H1 (cell line): Measurements from ENCODE around the gene OTUD6A. TPM values are rescaled to one million over a fixed set of nuclear protein-coding genes. Genes with fewer than 3 reads are reported as not detected.
A peak's percentile ranks its signal among the peaks of the same experiment; 100 is the strongest.

Experiments used
- CTCF ChIA-PET: fragments of 300-600 bp; sonication (Branson Sonifier 250); formaldehyde crosslinking; loops from one replicate; lab custom pipeline; 2021; ENCODE audit not compliant: partially characterized antibody; lab: Charles Lee
- POLR2A ChIA-PET: fragments of 300-600 bp; sonication (Branson Sonifier 250); formaldehyde crosslinking; loops from one replicate; lab custom pipeline; 2021; ENCODE audit warnings: inconsistent platforms; ENCODE audit not compliant: partially characterized antibody; lab: Charles Lee
- DNase-seq, 2 experiments: peaks; one replicate each; pipeline versions ENCODE4 v3.0.0 to v3.0.0-alpha.2; 2010 to 2022; ENCODE audit warnings: low spot score in 2 of 2, low read depth in 1 of 2, mixed read lengths in 1 of 2
- FAIRE-seq: peaks from 2 replicates; lab custom pipeline; 2011; peaks lifted over from hg19 to GRCh38; lab: Jason Lieb, UNC
- H2AFZ ChIP-seq: 2 replicates; pipeline ENCODE4 v1.8.1; 2012; ENCODE audit warnings: low read length, inconsistent platforms
- H2AK5ac ChIP-seq: 2 replicates; pipeline ENCODE4 v1.6.1; 2013; ENCODE audit warnings: low read depth, low read length
- H2BK120ac ChIP-seq: replicated peaks from 2 replicates; pipeline ENCODE3; 2013; ENCODE audit warnings: low read depth, low read length, inconsistent platforms
- H2BK12ac ChIP-seq: 2 replicates; pipeline ENCODE4 v1.6.1; 2013; ENCODE audit warnings: low read depth, low read length
- H2BK15ac ChIP-seq: 2 replicates; pipeline ENCODE4 v1.6.1; 2013; ENCODE audit warnings: low read length
- H2BK20ac ChIP-seq: 2 replicates; pipeline ENCODE4 v1.6.1; 2013; ENCODE audit warnings: low read length
- H2BK5ac ChIP-seq: 2 replicates; pipeline ENCODE4 v1.6.1; 2013; ENCODE audit warnings: low read depth, low read length
- H3K14ac ChIP-seq: 2 replicates; pipeline ENCODE4 v1.6.1; 2013; ENCODE audit warnings: inconsistent platforms; ENCODE audit not compliant: insufficient read length
- H3K18ac ChIP-seq: 2 replicates; pipeline ENCODE4 v1.6.1; 2013; ENCODE audit warnings: low read length; ENCODE audit errors: extremely low read depth
- H3K23ac ChIP-seq: 2 replicates; pipeline ENCODE4 v1.6.1; 2013; ENCODE audit warnings: inconsistent platforms; ENCODE audit not compliant: insufficient read length
- H3K23me2 ChIP-seq: 2 replicates; pipeline ENCODE4 v1.6.1; 2013; ENCODE audit warnings: low read depth, low read length
- H3K27ac ChIP-seq: 2 replicates; pipeline ENCODE4 v1.6.1; 2011; ENCODE audit warnings: low read depth, low read length, inconsistent platforms
- H3K27me3 ChIP-seq, 4 experiments: replicated peaks in 1 of 4; 1 replicate in 1 of 4; 2 replicates in 3 of 4; pipeline versions ENCODE4 v1.6.1 to v1.8.1; 2011 to 2013; ENCODE audit warnings: low read length in 3 of 4, mild to moderate bottlenecking in 3 of 4, inconsistent platforms in 2 of 4, mixed read lengths in 2 of 4, moderate library complexity in 1 of 4; ENCODE audit not compliant: control insufficient read depth in 3 of 4, insufficient read depth in 3 of 4; ENCODE audit errors: extremely low read depth in 1 of 4
- H3K36me3 ChIP-seq, 4 experiments: 2 replicates each; pipeline versions ENCODE4 v1.6.1 to v1.8.1; 2011 to 2013; ENCODE audit warnings: mild to moderate bottlenecking in 4 of 4, low read length in 3 of 4, moderate library complexity in 2 of 4, control low read depth in 1 of 4, inconsistent platforms in 1 of 4; ENCODE audit not compliant: insufficient read depth in 4 of 4, control insufficient read depth in 2 of 4
- H3K4ac ChIP-seq: replicated peaks from 2 replicates; pipeline ENCODE3; 2013; ENCODE audit warnings: low read length, low read depth, mixed read lengths, inconsistent platforms; ENCODE audit not compliant: insufficient read length
- H3K4me1 ChIP-seq, 4 experiments: replicated peaks in 1 of 4; 1 replicate in 1 of 4; 2 replicates in 3 of 4; pipeline versions ENCODE4 v1.6.1 to v1.8.1; 2011 to 2013; ENCODE audit warnings: low read length in 3 of 4, inconsistent platforms in 2 of 4, mixed read lengths in 1 of 4; ENCODE audit not compliant: insufficient read depth in 4 of 4, control insufficient read depth in 3 of 4
- H3K4me2 ChIP-seq, 2 experiments: 2 replicates each; pipeline versions ENCODE4 v1.6.1 to v1.8.1; 2011 to 2013; ENCODE audit warnings: low read depth in 2 of 2, low read length in 2 of 2, control low read depth in 1 of 2, inconsistent platforms in 1 of 2, mild to moderate bottlenecking in 1 of 2; ENCODE audit not compliant: insufficient read depth in 1 of 2
- H3K4me3 ChIP-seq, 4 experiments: fragments of 200-600, 300-600 bp in 1 of 4; sonication (generic), shearing (Covaris generic), sonication (Bioruptor Twin) in 1 of 4; 2 replicates each; pipeline versions ENCODE4 v1.5.1 to v1.8.1; 2011 to 2016; ENCODE audit warnings: low read length in 4 of 4, low read depth in 3 of 4, control low read depth in 2 of 4, inconsistent platforms in 2 of 4, mild to moderate bottlenecking in 2 of 4, mixed read lengths in 1 of 4, moderate library complexity in 1 of 4; ENCODE audit not compliant: insufficient read depth in 2 of 4; ENCODE audit errors: extremely low read depth in 1 of 4
- H3K56ac ChIP-seq: replicated peaks from 2 replicates; pipeline ENCODE3; 2013; ENCODE audit warnings: low read depth, mild to moderate bottlenecking, mixed read lengths, low read length, inconsistent platforms; ENCODE audit not compliant: insufficient read length
- H3K79me1 ChIP-seq: 2 replicates; pipeline ENCODE4 v1.6.1; 2013; ENCODE audit warnings: low read depth, low read length, control low read depth
- H3K79me2 ChIP-seq, 2 experiments: 2 replicates each; pipeline versions ENCODE4 v1.6.1 to v1.8.1; 2012 to 2013; ENCODE audit warnings: low read length in 2 of 2, mild to moderate bottlenecking in 2 of 2, inconsistent platforms in 1 of 2; ENCODE audit not compliant: insufficient read depth in 2 of 2, control insufficient read depth in 1 of 2
- H3K9ac ChIP-seq, 4 experiments: replicated peaks in 1 of 4; 1 replicate in 1 of 4; 2 replicates in 3 of 4; pipeline versions ENCODE4 v1.6.1 to v1.8.1; 2011 to 2013; ENCODE audit warnings: low read depth in 3 of 4, low read length in 3 of 4, control low read depth in 2 of 4, mild to moderate bottlenecking in 2 of 4, moderate library complexity in 2 of 4, inconsistent platforms in 1 of 4; ENCODE audit errors: extremely low read depth in 1 of 4
- H3K9me3 ChIP-seq, 2 experiments: 2 replicates each; pipeline versions ENCODE4 v1.6.1 to v1.8.1; 2012 to 2013; ENCODE audit warnings: mild to moderate bottlenecking in 2 of 2, moderate library complexity in 2 of 2, control low read depth in 1 of 2, inconsistent platforms in 1 of 2, low read depth in 1 of 2, low read length in 1 of 2, mixed read lengths in 1 of 2; ENCODE audit not compliant: insufficient read depth in 2 of 2
- H4K20me1 ChIP-seq, 2 experiments: replicated peaks in 1 of 2; 2 replicates each; pipeline versions ENCODE3 to v1.8.1; 2011 to 2013; ENCODE audit warnings: inconsistent platforms in 2 of 2, low read length in 2 of 2, mild to moderate bottlenecking in 1 of 2; ENCODE audit not compliant: insufficient read depth in 2 of 2, control insufficient read depth in 1 of 2
- H4K5ac ChIP-seq: 2 replicates; pipeline ENCODE4 v1.6.1; 2013; ENCODE audit warnings: low read length, low read depth, mixed read lengths, inconsistent platforms; ENCODE audit not compliant: insufficient read length
- H4K8ac ChIP-seq: 2 replicates; pipeline ENCODE4 v1.8.0; 2013; ENCODE audit warnings: mild to moderate bottlenecking, moderate library complexity, low read length, inconsistent platforms; ENCODE audit not compliant: insufficient read depth; ENCODE audit errors: extremely low read depth
- H4K91ac ChIP-seq: replicated peaks from 2 replicates; pipeline ENCODE3; 2013; ENCODE audit warnings: low read length, mixed read lengths, inconsistent platforms; ENCODE audit not compliant: insufficient read length
- CTBP2 ChIP-seq: IDR thresholded peaks from 2 replicates; pipeline ENCODE4 v1.7.0; 2011; ENCODE audit warnings: borderline replicate concordance, mild to moderate bottlenecking, moderate library complexity, mixed read lengths, low read length; ENCODE audit not compliant: insufficient read depth, insufficient read length
- CTCF ChIP-seq, 3 experiments: IDR thresholded peaks; 1 replicate in 2 of 3; 2 replicates in 1 of 3; pipeline versions ENCODE4 v1.5.1 to v1.6.1; 2011; ENCODE audit warnings: low read length in 3 of 3, mild to moderate bottlenecking in 3 of 3, inconsistent platforms in 2 of 3, low read depth in 1 of 3, moderate library complexity in 1 of 3; ENCODE audit not compliant: insufficient read depth in 1 of 3; ENCODE audit errors: control extremely low read depth in 1 of 3
- E2F6 ChIP-seq: IDR thresholded peaks from 2 replicates; pipeline ENCODE4 v1.6.1; 2012; ENCODE audit warnings: inconsistent platforms
- POU5F1 ChIP-seq: IDR thresholded peaks from 2 replicates; pipeline ENCODE4 v1.6.1; 2011; ENCODE audit warnings: low read depth, mild to moderate bottlenecking, low read length, moderate library complexity
- RAD21 ChIP-seq, 2 experiments: IDR thresholded peaks in 1 of 2; conservative IDR thresholded peaks in 1 of 2; 2 replicates each; pipeline ENCODE4 v1.6.1; 2011; ENCODE audit warnings: low read depth in 2 of 2, low read length in 2 of 2, improper control_type of control experiment in 1 of 2, inconsistent platforms in 1 of 2, mild to moderate bottlenecking in 1 of 2, moderate library complexity in 1 of 2
- TBP ChIP-seq: IDR thresholded peaks from 2 replicates; pipeline ENCODE4 v1.6.1; 2011; ENCODE audit warnings: low read depth, low read length, improper control_type of control experiment
- WGBS, 2 experiments: shearing (Covaris generic) in 1 of 2; methylation state at CpG; one replicate each; pipeline versions ENCODE4 v1.1.6 to v1.1.7; 2013 to 2015; ENCODE audit warnings: low lambda C conversion rate in 2 of 2, mixed read lengths in 2 of 2, inconsistent platforms in 1 of 2, low coverage in 1 of 2, missing lambda C conversion rate in 1 of 2; ENCODE audit not compliant: insufficient replicate concordance in 2 of 2, insufficient coverage in 1 of 2, insufficient read length in 1 of 2; ENCODE audit errors: extremely low coverage in 1 of 2, missing lambda C conversion rate in 1 of 2; 5-methylcytosine and 5-hydroxymethylcytosine counted together
- polyA plus RNA-seq, 7 experiments: library from polyadenylated mRNA; depleted of rRNA in 3 of 7; stranded (reverse) in 5 of 7; unstranded in 2 of 7; fragments of >200 nt in 5 of 7; fragments of 200-250 nt in 2 of 7; gene quantifications; 1 replicate in 5 of 7; 2 replicates in 1 of 7; 4 replicates in 1 of 7; pipeline versions ENCODE4 v1.2.1 to v1.2.3, GENCODE V29; 2011 to 2013; ENCODE audit warnings: missing spikeins in 2 of 7, mixed read lengths in 2 of 7
- total RNA-seq: library from RNA; stranded (reverse); fragmentation: NEBNext Ultra II Directional; extraction: Animal tissue kit (Norgen Biotek cat#: 25700); gene quantifications from 2 replicates; pipeline ENCODE4 v1.2.1, GENCODE V29; 2021

The OTUD6A gene
- total and polyA plus RNA-seq, 2 of the 8 experiments (the other 6 are each of a cell fraction or from before 2014, with no cell fraction given), result 0.09 to 0.17 TPM

- ChIA-PET CTCF (interaction anchor here (1.1 to 9.6 kb wide), 2 partner anchors 54 to 506 kb away, joined by 3 to 62 read pairs; no protein-coding TSS in a partner anchor), POLR2A (interaction anchor here (0.6 kb wide), 1 partner anchor 540 kb away, joined by 3 read pairs; no protein-coding TSS in a partner anchor)
- Histone ChIP-seq H2BK20ac (no peak overlapping the region), H3K9ac (no peak overlapping the region), H2BK5ac (no peak overlapping the region), H3K4me3 (no peak overlapping the region), H3K56ac (no peak overlapping the region), H4K5ac (no peak overlapping the region), H3K9me3 (no peaks in the 10 kb centered on the region), H3K79me2 (no peaks in the 10 kb centered on the region), H3K27me3 (no peaks in the 10 kb centered on the region), H3K4me2 (no peak overlapping the region), H4K20me1 (no peaks in the 10 kb centered on the region), H3K4ac (no peak overlapping the region), H2AFZ (no peak overlapping the region), H4K8ac (no peak overlapping the region), H2BK15ac (no peak overlapping the region), H2BK12ac (no peak overlapping the region), H3K27ac (no peak overlapping the region), H2BK120ac (no peak overlapping the region), H4K91ac (no peak overlapping the region), H3K79me1 (no peaks in the 10 kb centered on the region), H2AK5ac (no peak overlapping the region), H3K18ac (no peak overlapping the region), H3K14ac (no peak overlapping the region), H3K23ac (no peak overlapping the region), H3K36me3 (no peaks in the 10 kb centered on the region), H3K23me2 (no peaks in the 10 kb centered on the region), H3K4me1 (no peaks in the 10 kb centered on the region)
- WGBS, 2 experiments, result 80% methylated on average over 3 of the region's 9 CpGs; no CpG with 5 or more reads in 1 of the 2 experiments
- FAIRE-seq, result no peak
- TF ChIP-seq CTCF (IDR thresholded peaks at IDR 0.05; ENCODE audit: control extremely low read depth in 1 of 3, insufficient read depth in 1 of 3, low read depth in 1 of 3, low read length in 3 of 3) (peak in 1 of 3 experiments; percentile 41; a peak in 2 of 4 replicates), POU5F1 (no peak), TBP (no peak), RAD21 (IDR thresholded peaks at IDR 0.05 in 1 of 2, conservative IDR thresholded peaks at IDR 0.05 in 1 of 2; ENCODE audit: low read depth in 2 of 2, low read length in 2 of 2) (peak in 1 of 2 experiments; percentile 18; a peak in 1 of 4 replicates), E2F6 (no peak), CTBP2 (no peak)
- DNase-seq, result no peak
Observed at GRCh38 chrX:70043685-70044084, 18.6 kb upstream of the OTUD6A start.
